H9 (cell line): ENCODE results near the gene TRIM10. TPM values are rescaled to one million over a fixed set of nuclear protein-coding genes. Genes with fewer than 3 reads are reported as not detected.

Source experiments
- DNase-seq: peaks from one replicate; pipeline ENCODE4 v3.0.0-alpha.2; 2017
- H2AFZ ChIP-seq: one replicate; pipeline ENCODE4 v1.6.1; 2013; ENCODE audit warnings: mild to moderate bottlenecking, low read length, control low read depth, moderate library complexity
- H2AK5ac ChIP-seq: 2 replicates; pipeline ENCODE4 v1.6.1; 2013; ENCODE audit warnings: low read length, control low read depth, mixed read lengths; ENCODE audit not compliant: insufficient read length
- H2BK120ac ChIP-seq: one replicate; pipeline ENCODE4 v1.6.1; 2013; ENCODE audit warnings: low read depth, mild to moderate bottlenecking, low read length, control low read depth, inconsistent platforms; ENCODE audit not compliant: poor library complexity, severe bottlenecking
- H2BK12ac ChIP-seq: 2 replicates; pipeline ENCODE4 v1.6.1; 2013; ENCODE audit warnings: low read length, control low read depth, mixed read lengths, low read depth; ENCODE audit not compliant: insufficient read length
- H2BK15ac ChIP-seq: 2 replicates; pipeline ENCODE4 v1.6.1; 2013; ENCODE audit warnings: low read depth, low read length, control low read depth
- H2BK20ac ChIP-seq: one replicate; pipeline ENCODE4 v1.6.1; 2013; ENCODE audit warnings: low read depth, mild to moderate bottlenecking, low read length, control low read depth, inconsistent platforms; ENCODE audit not compliant: poor library complexity, severe bottlenecking
- H2BK5ac ChIP-seq: 2 replicates; pipeline ENCODE4 v1.6.1; 2013; ENCODE audit warnings: low read length, control low read depth, mixed read lengths; ENCODE audit not compliant: insufficient read length
- H3K14ac ChIP-seq: 2 replicates; pipeline ENCODE4 v1.6.1; 2013; ENCODE audit warnings: low read length, control low read depth; ENCODE audit not compliant: insufficient read depth
- H3K18ac ChIP-seq: 2 replicates; pipeline ENCODE4 v1.6.1; 2013; ENCODE audit warnings: low read depth, mild to moderate bottlenecking, mixed read lengths, low read length, control low read depth; ENCODE audit not compliant: insufficient read length
- H3K23ac ChIP-seq: 2 replicates; pipeline ENCODE4 v1.6.1; 2013; ENCODE audit warnings: low read length, control low read depth, mixed read lengths, low read depth; ENCODE audit not compliant: insufficient read length
- H3K23me2 ChIP-seq: 2 replicates; pipeline ENCODE4 v1.6.1; 2013; ENCODE audit warnings: low read depth, mild to moderate bottlenecking, mixed read lengths, low read length, control low read depth; ENCODE audit not compliant: insufficient read length, poor library complexity, severe bottlenecking
- H3K27ac ChIP-seq: 2 replicates; pipeline ENCODE4 v1.5.1; 2013; ENCODE audit warnings: low read length, control low read depth, mixed read lengths, low read depth; ENCODE audit not compliant: insufficient read length
- H3K27me3 ChIP-seq: 2 replicates; pipeline ENCODE4 v1.6.1; 2013; ENCODE audit warnings: low read length, control low read depth, inconsistent platforms; ENCODE audit not compliant: insufficient read depth
- H3K4ac ChIP-seq: 2 replicates; pipeline ENCODE4 v1.6.1; 2013; ENCODE audit warnings: low read depth, mild to moderate bottlenecking, control low read depth, inconsistent platforms, low read length, moderate library complexity
- H3K4me1 ChIP-seq: 2 replicates; pipeline ENCODE4 v1.6.1; 2013; ENCODE audit warnings: low read length, control low read depth, inconsistent platforms; ENCODE audit not compliant: insufficient read depth
- H3K4me2 ChIP-seq: 2 replicates; pipeline ENCODE4 v1.6.1; 2013; ENCODE audit warnings: low read length, control low read depth, mixed read lengths; ENCODE audit not compliant: insufficient read length, insufficient read depth
- H3K56ac ChIP-seq: 2 replicates; pipeline ENCODE4 v1.6.1; 2013; ENCODE audit warnings: low read depth, mild to moderate bottlenecking, mixed read lengths, low read length, control low read depth; ENCODE audit not compliant: insufficient read length
- H3K79me1 ChIP-seq: 2 replicates; pipeline ENCODE4 v1.6.1; 2013; ENCODE audit warnings: low read depth, mild to moderate bottlenecking, moderate library complexity, low read length, control low read depth, inconsistent platforms; ENCODE audit not compliant: insufficient read depth, poor library complexity, severe bottlenecking
- H3K79me2 ChIP-seq: 2 replicates; pipeline ENCODE4 v1.6.1; 2013; ENCODE audit warnings: low read length, control low read depth, inconsistent platforms; ENCODE audit not compliant: insufficient read depth
- H3K9ac ChIP-seq: 2 replicates; pipeline ENCODE4 v1.6.1; 2013; ENCODE audit warnings: low read length, control low read depth, mixed read lengths; ENCODE audit not compliant: insufficient read length; ENCODE audit errors: extremely low read depth
- H3K9me3 ChIP-seq: one replicate; pipeline ENCODE4 v1.6.1; 2013; ENCODE audit warnings: low read depth, low read length, inconsistent platforms; ENCODE audit not compliant: control insufficient read depth
- H3T11ph ChIP-seq: one replicate; pipeline ENCODE4 v1.6.1; 2013; ENCODE audit warnings: mild to moderate bottlenecking, low read length, control low read depth, inconsistent platforms
- H4K20me1 ChIP-seq: one replicate; pipeline ENCODE4 v1.6.1; 2013; ENCODE audit not compliant: control insufficient read depth, insufficient read length, insufficient read depth
- H4K5ac ChIP-seq: 2 replicates; pipeline ENCODE4 v1.6.1; 2013; ENCODE audit warnings: low read depth, mild to moderate bottlenecking, mixed read lengths, low read length, control low read depth; ENCODE audit not compliant: insufficient read length
- H4K8ac ChIP-seq: replicated peaks from 2 replicates; pipeline ENCODE4 v1.6.1; 2013; ENCODE audit warnings: low read length, control low read depth, mixed read lengths, low read depth; ENCODE audit not compliant: insufficient read length
- H4K91ac ChIP-seq: 2 replicates; pipeline ENCODE4 v1.6.1; 2013; ENCODE audit warnings: low read depth, mild to moderate bottlenecking, moderate library complexity, mixed read lengths, low read length, control low read depth; ENCODE audit not compliant: insufficient read length
- H3K27ac Mint-ChIP-seq, 3 experiments: 2 replicates in 2 of 3; 3 replicates in 1 of 3; pipeline ENCODE4 v1.8.0; 2020 to 2021; ENCODE audit warnings: mixed read lengths in 3 of 3, mild to moderate bottlenecking in 1 of 3, moderate library complexity in 1 of 3
- H3K27me3 Mint-ChIP-seq: 2 replicates; pipeline ENCODE4 v1.8.0; 2021; ENCODE audit warnings: low read depth, mild to moderate bottlenecking, moderate library complexity, mixed read lengths
- H3K36me3 Mint-ChIP-seq, 3 experiments: 2 replicates in 2 of 3; 3 replicates in 1 of 3; pipeline ENCODE4 v1.8.0; 2020 to 2021; ENCODE audit warnings: low read depth in 3 of 3, mixed read lengths in 3 of 3; ENCODE audit not compliant: insufficient read depth in 1 of 3
- H3K4me1 Mint-ChIP-seq, 2 experiments: 2 replicates each; pipeline ENCODE4 v1.8.0; 2020; ENCODE audit warnings: mixed read lengths in 2 of 2
- H3K4me3 Mint-ChIP-seq, 2 experiments: 2 replicates in 1 of 2; 3 replicates in 1 of 2; pipeline ENCODE4 v1.8.0; 2020 to 2021; ENCODE audit warnings: mild to moderate bottlenecking in 2 of 2, mixed read lengths in 2 of 2, moderate library complexity in 1 of 2
- H3K9me3 Mint-ChIP-seq, 2 experiments: 2 replicates in 1 of 2; 3 replicates in 1 of 2; pipeline ENCODE4 v1.8.0; 2020; ENCODE audit warnings: mild to moderate bottlenecking in 2 of 2, mixed read lengths in 2 of 2, moderate library complexity in 1 of 2
- CTCF ChIP-seq: fragments of 200-600 bp; sonication (generic); conservative IDR thresholded peaks from 3 replicates; pipeline ENCODE4 v1.8.0; 2021; ENCODE audit warnings: antibody characterized with exemption, mild to moderate bottlenecking
- WGBS: extraction: QIAGEN DNeasy Blood & Tissue Kit; methylation state at CpG from one replicate; pipeline ENCODE4 v1.1.7; 2013; ENCODE audit warnings: missing lambda C conversion rate, low lambda C conversion rate, mixed read lengths; ENCODE audit not compliant: insufficient read length; ENCODE audit errors: extremely low coverage; 5-methylcytosine and 5-hydroxymethylcytosine counted together
- total RNA-seq: library from RNA; stranded (reverse); gene quantifications from 2 replicates; pipeline ENCODE4 v1.2.1, GENCODE V29; 2021

Gene TRIM10
- total RNA-seq, 1 experiment from 2014 or later: 0.07 TPM

- Mint-ChIP-seq H3K27ac (no peak overlapping the region), H3K9me3 (no peaks in the 10 kb centered on the region), H3K27me3 (peaks cover 55% of the 10 kb centered on the region), H3K4me1 (no peaks in the 10 kb centered on the region), H3K36me3 (no peaks in the 10 kb centered on the region), H3K4me3 (no peak overlapping the region)
- Histone ChIP-seq H3K23ac (no peak overlapping the region), H3T11ph (no peak overlapping the region), H4K8ac (no peak overlapping the region), H3K79me2 (no peaks in the 10 kb centered on the region), H2AFZ (no peak overlapping the region), H2BK20ac (no peak overlapping the region), H3K9me3 (no peaks in the 10 kb centered on the region), H3K4me2 (no peak overlapping the region), H4K5ac (no peak overlapping the region), H2BK12ac (no peak overlapping the region), H3K18ac (no peak overlapping the region), H3K23me2 (no peaks in the 10 kb centered on the region), H3K4ac (no peak overlapping the region), H3K14ac (no peak overlapping the region), H2BK15ac (no peak overlapping the region), H3K9ac (no peak overlapping the region), H3K4me1 (no peaks in the 10 kb centered on the region), H3K79me1 (no peaks in the 10 kb centered on the region), H2AK5ac (no peak overlapping the region), H3K27me3 (no peaks in the 10 kb centered on the region), H3K27ac (no peak overlapping the region), H3K56ac (no peak overlapping the region), H2BK5ac (no peak overlapping the region), H4K91ac (no peak overlapping the region), H4K20me1 (no peaks in the 10 kb centered on the region), H2BK120ac (no peak overlapping the region)
- TF ChIP-seq CTCF: no peak
- no CpG with 5 or more reads among the region's 11 CpGs for WGBS
- DNase-seq: no peak
Measured at GRCh38 chr6:30136570-30137286, 24.3 kb downstream of the TRIM10 start.
